Type B pancreatic cell (in vitro differentiated cells): Measurements from ENCODE around the gene VAT1L. TPM values are rescaled to one million over a fixed set of nuclear protein-coding genes. Genes with fewer than 3 reads are reported as not detected.

Experiments used
- DNase-seq: peaks from one replicate; pipeline ENCODE4 v3.0.0; 2021; ENCODE audit warnings: mixed read lengths; ENCODE audit not compliant: unreplicated experiment; ENCODE audit errors: extremely low spot score
- H3K27ac Mint-ChIP-seq: 2 replicates; pipeline ENCODE4 v1.8.0; 2021; ENCODE audit warnings: mild to moderate bottlenecking, mixed read lengths
- H3K27me3 Mint-ChIP-seq: 2 replicates; pipeline ENCODE4 v1.8.0; 2021; ENCODE audit warnings: mixed read lengths
- H3K36me3 Mint-ChIP-seq: 2 replicates; pipeline ENCODE4 v1.8.0; 2021; ENCODE audit warnings: mixed read lengths
- H3K4me1 Mint-ChIP-seq: one replicate; pipeline ENCODE4 v1.8.0; 2021; ENCODE audit warnings: mixed read lengths; ENCODE audit not compliant: unreplicated experiment
- H3K4me3 Mint-ChIP-seq: 2 replicates; pipeline ENCODE4 v1.8.0; 2021; ENCODE audit warnings: mild to moderate bottlenecking, mixed read lengths
- H3K9me3 Mint-ChIP-seq: 2 replicates; pipeline ENCODE4 v1.8.0; 2021; ENCODE audit warnings: mixed read lengths
- total RNA-seq: library from RNA; stranded (reverse); gene quantifications from 2 replicates; pipeline ENCODE4 v1.2.1, GENCODE V29; 2021; ENCODE audit warnings: low replicate concordance
- TF ChIP-seq, protein P1 (sequence below): fragments of 200-600 bp; sonication (generic); conservative IDR thresholded peaks from 2 replicates; pipeline ENCODE4 v1.5.0; 2021; ENCODE audit warnings: antibody characterized with exemption, mild to moderate bottlenecking

The VAT1L gene
- total RNA-seq, 1 donor from 2014 or later, result 12.4 TPM

DNA sequence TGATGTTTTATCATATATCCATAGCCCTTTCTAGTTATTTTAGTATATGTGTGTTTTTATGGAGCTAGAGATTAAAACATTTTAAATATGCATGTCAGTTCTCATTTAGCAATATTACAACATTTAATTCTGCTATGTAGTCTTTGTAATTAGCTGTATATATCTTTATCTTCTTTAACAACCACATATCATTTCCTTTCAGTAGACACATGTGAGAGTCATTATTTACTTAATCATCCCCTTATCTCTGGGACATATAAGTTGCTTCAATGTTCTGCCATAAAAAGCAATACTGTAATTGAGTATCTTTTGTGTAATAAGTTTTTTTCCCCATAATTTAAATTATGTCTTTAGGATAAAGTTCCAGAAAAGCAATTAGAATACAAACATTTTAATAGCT lies 182.0 kb downstream of the VAT1L start:
- no peak overlapping the region for H3K4me3 Mint-ChIP-seq
- TF ChIP-seq, protein P1, sequence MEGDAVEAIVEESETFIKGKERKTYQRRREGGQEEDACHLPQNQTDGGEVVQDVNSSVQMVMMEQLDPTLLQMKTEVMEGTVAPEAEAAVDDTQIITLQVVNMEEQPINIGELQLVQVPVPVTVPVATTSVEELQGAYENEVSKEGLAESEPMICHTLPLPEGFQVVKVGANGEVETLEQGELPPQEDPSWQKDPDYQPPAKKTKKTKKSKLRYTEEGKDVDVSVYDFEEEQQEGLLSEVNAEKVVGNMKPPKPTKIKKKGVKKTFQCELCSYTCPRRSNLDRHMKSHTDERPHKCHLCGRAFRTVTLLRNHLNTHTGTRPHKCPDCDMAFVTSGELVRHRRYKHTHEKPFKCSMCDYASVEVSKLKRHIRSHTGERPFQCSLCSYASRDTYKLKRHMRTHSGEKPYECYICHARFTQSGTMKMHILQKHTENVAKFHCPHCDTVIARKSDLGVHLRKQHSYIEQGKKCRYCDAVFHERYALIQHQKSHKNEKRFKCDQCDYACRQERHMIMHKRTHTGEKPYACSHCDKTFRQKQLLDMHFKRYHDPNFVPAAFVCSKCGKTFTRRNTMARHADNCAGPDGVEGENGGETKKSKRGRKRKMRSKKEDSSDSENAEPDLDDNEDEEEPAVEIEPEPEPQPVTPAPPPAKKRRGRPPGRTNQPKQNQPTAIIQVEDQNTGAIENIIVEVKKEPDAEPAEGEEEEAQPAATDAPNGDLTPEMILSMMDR, result no peak
- H3K9me3 Mint-ChIP-seq, result no peaks in the 10 kb centered on the region
- H3K4me1 Mint-ChIP-seq, result peaks cover 7% of the 10 kb centered on the region
- H3K27ac Mint-ChIP-seq, result no peak overlapping the region
- peaks cover 9% of the 10 kb centered on the region for H3K27me3 Mint-ChIP-seq
- H3K36me3 Mint-ChIP-seq, result no peaks in the 10 kb centered on the region
- no peak for DNase-seq

DNA sequence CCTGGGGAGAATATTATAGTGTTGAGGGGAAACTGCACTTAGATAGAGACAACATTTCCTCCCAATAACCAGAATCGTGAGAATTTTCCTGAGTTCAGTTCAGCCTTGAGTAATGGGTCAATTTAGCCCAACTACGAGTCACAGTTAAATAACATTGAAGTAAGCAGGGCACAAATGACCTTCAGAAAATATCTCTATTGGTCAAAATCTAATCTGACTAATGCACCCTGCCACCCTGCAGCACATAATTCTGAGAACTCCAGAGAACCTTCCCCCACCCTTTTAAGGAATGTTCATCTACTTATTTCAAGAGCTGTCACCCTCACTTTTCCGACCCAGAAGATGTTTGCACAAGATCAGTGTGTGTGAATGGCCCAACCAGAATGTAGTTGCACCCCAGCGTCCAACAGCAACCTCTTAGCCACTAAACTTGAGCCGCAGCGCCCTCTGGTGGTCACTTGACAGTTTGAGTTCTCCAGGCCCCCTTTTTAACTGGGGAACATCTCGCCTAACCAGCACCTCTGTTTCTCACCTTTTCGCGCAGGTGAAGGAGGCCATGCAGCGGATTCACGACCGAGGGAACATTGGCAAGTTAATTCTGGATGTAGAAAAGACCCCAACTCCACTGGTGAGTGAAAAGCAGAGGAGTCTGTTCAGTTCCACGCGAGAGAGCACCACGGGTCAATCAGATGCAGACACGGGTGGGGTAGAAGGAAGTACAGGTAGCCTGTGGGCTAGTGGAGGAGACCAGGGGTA lies 183.1 kb downstream of the VAT1L start:
- TF ChIP-seq, protein P1, result peak; percentile 91
- peak; percentile 83 for DNase-seq
- Mint-ChIP-seq H3K36me3 (no peaks in the 10 kb centered on the region), H3K4me3 (no peak overlapping the region), H3K9me3 (no peaks in the 10 kb centered on the region), H3K27ac (peak overlapping the region; percentile 43), H3K4me1 (peaks cover 7% of the 10 kb centered on the region), H3K27me3 (peaks cover 10% of the 10 kb centered on the region)

DNA sequence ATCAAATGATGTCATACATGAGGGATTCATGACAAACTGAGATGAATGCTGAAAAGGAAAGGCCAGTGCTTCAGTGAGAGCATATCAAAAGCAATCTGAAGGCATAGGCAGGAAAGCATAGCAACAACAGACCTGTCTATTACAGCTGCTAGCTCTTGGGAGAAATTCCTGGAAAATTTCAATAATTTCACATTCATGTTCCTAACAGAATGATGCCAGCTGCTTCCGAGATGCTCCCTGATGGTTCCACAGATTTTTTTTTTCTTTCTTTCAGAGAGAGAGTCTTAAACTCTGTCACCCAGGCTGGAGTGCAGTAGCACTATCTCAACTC lies 183.7 kb downstream of the VAT1L start:
- Mint-ChIP-seq H3K4me1 (peaks cover 7% of the 10 kb centered on the region), H3K4me3 (no peak overlapping the region), H3K27ac (no peak overlapping the region), H3K9me3 (no peaks in the 10 kb centered on the region), H3K36me3 (no peaks in the 10 kb centered on the region), H3K27me3 (peaks cover 10% of the 10 kb centered on the region)
- DNase-seq, result no peak
- TF ChIP-seq, protein P1, result no peak

DNA sequence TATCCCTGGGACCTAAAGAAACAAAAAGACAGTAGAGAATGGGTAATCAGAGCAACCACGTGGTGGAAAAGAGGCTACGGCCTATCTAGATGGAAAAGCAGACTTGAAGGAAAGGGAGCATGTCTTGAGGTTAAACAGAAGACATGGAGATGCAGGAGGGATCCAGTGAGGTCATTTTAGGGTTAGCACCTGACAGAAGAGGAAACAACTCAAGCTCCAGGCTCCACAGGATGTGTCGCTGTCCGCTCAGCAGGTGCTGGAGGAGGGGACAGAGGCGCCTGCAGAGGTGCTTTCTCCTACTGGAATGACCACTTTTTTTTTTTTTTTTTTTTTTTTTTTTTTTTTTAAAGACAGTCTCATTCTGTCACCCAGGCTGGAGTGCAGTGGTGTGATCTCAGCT lies 186.5 kb downstream of the VAT1L start:
- Mint-ChIP-seq H3K36me3 (no peaks in the 10 kb centered on the region), H3K4me3 (no peak overlapping the region), H3K4me1 (peaks cover 7% of the 10 kb centered on the region), H3K9me3 (no peaks in the 10 kb centered on the region), H3K27ac (no peak overlapping the region), H3K27me3 (peaks cover 10% of the 10 kb centered on the region)
- TF ChIP-seq, protein P1, result no peak
- no peak for DNase-seq

DNA sequence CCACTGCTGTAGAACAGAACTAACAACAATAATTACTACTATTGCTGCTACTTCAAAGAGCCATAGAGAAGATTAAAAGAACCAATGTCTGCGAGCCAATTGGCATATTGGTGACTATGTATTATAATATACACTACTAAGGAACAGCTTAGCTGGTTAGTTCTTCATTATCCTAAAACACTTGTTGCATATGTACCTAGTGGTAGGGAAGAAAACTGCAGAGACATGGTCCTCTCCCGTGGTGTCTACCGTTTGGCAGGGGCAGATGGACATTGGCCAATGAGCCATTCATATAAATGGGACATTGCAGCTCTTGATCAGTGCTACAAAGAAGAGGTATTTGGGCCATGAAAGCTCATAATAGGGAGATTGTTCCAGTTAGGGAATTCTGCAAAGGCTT lies 187.6 kb downstream of the VAT1L start:
- no peaks in the 10 kb centered on the region for H3K36me3 Mint-ChIP-seq
- TF ChIP-seq, protein P1, result peak; percentile 22
- no peak overlapping the region for H3K4me3 Mint-ChIP-seq
- no peaks in the 10 kb centered on the region for H3K9me3 Mint-ChIP-seq
- DNase-seq, result no peak
- H3K27ac Mint-ChIP-seq, result no peak overlapping the region
- H3K27me3 Mint-ChIP-seq, result peaks cover 10% of the 10 kb centered on the region
- peaks cover 7% of the 10 kb centered on the region for H3K4me1 Mint-ChIP-seq
